ENCODE data around the gene WFDC9. TPM values are rescaled to one million over a fixed set of nuclear protein-coding genes. Genes with fewer than 3 reads are reported as not detected.
"Not testable (repeated sequence)": the region's sequence is repeated elsewhere in the genome, so short reads cannot be mapped to it uniquely, and the experiment has no call there.

Gene WFDC9
- total RNA-seq, 1 donor from 2014 or later = not detected

- peaks cover 15% of the 10 kb centered on the region for H3K4me1 Mint-ChIP-seq
- H3F3A ChIP-seq (ENCODE audit: low read depth) = peaks cover 25% of the 10 kb centered on the region
- H3K36me3 Mint-ChIP-seq = no peaks in the 10 kb centered on the region
- no peaks in the 10 kb centered on the region for H3K9me3 Mint-ChIP-seq
- peak overlapping the region; percentile 75 for H3K27ac Mint-ChIP-seq
- peaks cover 51% of the 10 kb centered on the region for H3K4me1 ChIP-seq
- peak overlapping the region; percentile 68 for H3K4me2 ChIP-seq
- H3K4me3 ChIP-seq = no peak overlapping the region
- no peak overlapping the region for H3K4me3 Mint-ChIP-seq
- H3K27me3 Mint-ChIP-seq (ENCODE audit: insufficient read depth, low read depth) = peaks cover 9% of the 10 kb centered on the region
- no peaks in the 10 kb centered on the region for H3K36me3 ChIP-seq
- H3K9ac ChIP-seq = no peak overlapping the region
- no peaks in the 10 kb centered on the region for H3K27me3 ChIP-seq
- H3K27ac ChIP-seq = peak overlapping the region; percentile 72
- no peaks in the 10 kb centered on the region for H4K20me1 ChIP-seq (ENCODE audit: low read depth)
- H3K9me3 ChIP-seq (ENCODE audit: low read depth) = no peaks in the 10 kb centered on the region
- peak; percentile 87 for DNase-seq (ENCODE audit: low spot score)
- no peak overlapping the region for H2AFZ ChIP-seq (replicated peaks)
- no peak for TF ChIP-seq EZH2 (IDR thresholded peaks at IDR 0.05)
- no peak for TF ChIP-seq EZH2phosphoT487 (IDR thresholded peaks at IDR 0.05)
- TF ChIP-seq CTCF (IDR thresholded peaks at IDR 0.05) = no peak
- no peaks in the 10 kb centered on the region for H3K79me2 ChIP-seq (ENCODE audit: low read depth)
Measured at GRCh38 chr20:45578231-45578630, 52.9 kb downstream of the WFDC9 start.

GRCh38 chr20:45576995-45577394 is 54.1 kb downstream of the WFDC9 start:
- peak overlapping the region; percentile 32 for H3K4me2 ChIP-seq
- no peaks in the 10 kb centered on the region for H4K20me1 ChIP-seq (ENCODE audit: low read depth)
- H3K79me2 ChIP-seq (ENCODE audit: low read depth) = no peaks in the 10 kb centered on the region
- H3K4me3 Mint-ChIP-seq = no peak overlapping the region
- no peak overlapping the region for H3K27ac Mint-ChIP-seq
- H3K27me3 Mint-ChIP-seq (ENCODE audit: insufficient read depth, low read depth) = peaks cover 9% of the 10 kb centered on the region
- H3K4me1 ChIP-seq = peaks cover 38% of the 10 kb centered on the region
- H3K4me1 Mint-ChIP-seq = peaks cover 12% of the 10 kb centered on the region
- H3K27ac ChIP-seq = no peak overlapping the region
- H2AFZ ChIP-seq (replicated peaks) = peak overlapping the region; percentile 70
- H3K9me3 Mint-ChIP-seq = peaks cover 5% of the 10 kb centered on the region
- H3K4me3 ChIP-seq = no peak overlapping the region
- H3K9ac ChIP-seq = no peak overlapping the region
- H3K36me3 Mint-ChIP-seq = no peaks in the 10 kb centered on the region
- DNase-seq (ENCODE audit: low spot score) = peak; percentile 5
- H3K9me3 ChIP-seq (ENCODE audit: low read depth) = no peaks in the 10 kb centered on the region
- no peak for TF ChIP-seq EZH2phosphoT487 (IDR thresholded peaks at IDR 0.05)
- no peak for TF ChIP-seq CTCF (IDR thresholded peaks at IDR 0.05)
- no peak for TF ChIP-seq EZH2 (IDR thresholded peaks at IDR 0.05)
- H3K27me3 ChIP-seq = no peaks in the 10 kb centered on the region
- peaks cover 21% of the 10 kb centered on the region for H3F3A ChIP-seq (ENCODE audit: low read depth)
- no peaks in the 10 kb centered on the region for H3K36me3 ChIP-seq

GRCh38 chr20:45575931-45576330 is 55.2 kb downstream of the WFDC9 start:
- H3K4me1 Mint-ChIP-seq = peaks cover 12% of the 10 kb centered on the region
- H3F3A ChIP-seq (ENCODE audit: low read depth) = peaks cover 21% of the 10 kb centered on the region
- peaks cover 7% of the 10 kb centered on the region for H3K27me3 Mint-ChIP-seq (ENCODE audit: insufficient read depth, low read depth)
- no peak overlapping the region for H3K4me3 ChIP-seq
- no peak overlapping the region for H3K9ac ChIP-seq
- peaks cover 32% of the 10 kb centered on the region for H3K4me1 ChIP-seq
- TF ChIP-seq EZH2 (IDR thresholded peaks at IDR 0.05) (no peak), CTCF (IDR thresholded peaks at IDR 0.05) (no peak), EZH2phosphoT487 (IDR thresholded peaks at IDR 0.05) (no peak)
- DNase-seq (ENCODE audit: low spot score) = no peak
- no peaks in the 10 kb centered on the region for H4K20me1 ChIP-seq (ENCODE audit: low read depth)
- no peak overlapping the region for H3K27ac Mint-ChIP-seq
- H2AFZ ChIP-seq (replicated peaks) = peak overlapping the region; percentile 64
- no peaks in the 10 kb centered on the region for H3K79me2 ChIP-seq (ENCODE audit: low read depth)
- H3K36me3 ChIP-seq = no peaks in the 10 kb centered on the region
- H3K27me3 ChIP-seq = no peaks in the 10 kb centered on the region
- no peak overlapping the region for H3K4me2 ChIP-seq
- no peak overlapping the region for H3K27ac ChIP-seq
- no peak overlapping the region for H3K4me3 Mint-ChIP-seq
- H3K9me3 Mint-ChIP-seq = peaks cover 5% of the 10 kb centered on the region
- H3K36me3 Mint-ChIP-seq = no peaks in the 10 kb centered on the region
- no peaks in the 10 kb centered on the region for H3K9me3 ChIP-seq (ENCODE audit: low read depth)

- H3K79me2 ChIP-seq (ENCODE audit: low read depth); H3K4me3 Mint-ChIP-seq; H3K9me3 Mint-ChIP-seq; H3K27ac Mint-ChIP-seq; H3K27me3 ChIP-seq; H3K4me3 ChIP-seq; H3K27ac ChIP-seq; H2AFZ ChIP-seq (replicated peaks); H3K9ac ChIP-seq; H4K20me1 ChIP-seq (ENCODE audit: low read depth); H3F3A ChIP-seq (ENCODE audit: low read depth); H3K36me3 ChIP-seq; H3K27me3 Mint-ChIP-seq (ENCODE audit: insufficient read depth, low read depth); H3K36me3 Mint-ChIP-seq; DNase-seq (ENCODE audit: low spot score); H3K4me2 ChIP-seq; H3K4me1 ChIP-seq; H3K9me3 ChIP-seq (ENCODE audit: low read depth); H3K4me1 Mint-ChIP-seq: not testable (repeated sequence)
Measured at GRCh38 chr20:45569650-45570049, 61.4 kb downstream of the WFDC9 start.
